ENCODE measurements around the gene AMER1.

DNA sequence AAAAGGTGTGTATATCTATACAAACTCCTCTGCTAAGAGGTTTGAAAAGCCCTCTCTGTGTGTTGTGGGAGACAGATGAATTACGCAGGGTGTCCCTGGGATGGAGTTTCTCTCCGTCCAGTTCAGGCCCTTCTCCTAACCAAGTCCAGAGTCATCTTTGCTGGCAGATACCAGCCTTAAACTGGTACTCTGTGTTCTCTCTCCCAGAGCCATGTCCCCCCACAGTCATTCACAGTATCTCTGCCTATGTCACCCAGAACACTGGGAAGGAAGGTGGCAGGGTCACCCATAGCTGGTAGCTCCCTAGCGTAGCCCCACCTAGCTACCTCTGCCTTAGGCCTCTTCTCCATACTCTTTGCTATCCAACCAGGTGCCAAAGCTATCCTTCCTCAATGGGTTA is 8.9 kb downstream of the AMER1 start:
- TF ChIP-seq, protein P1, sequence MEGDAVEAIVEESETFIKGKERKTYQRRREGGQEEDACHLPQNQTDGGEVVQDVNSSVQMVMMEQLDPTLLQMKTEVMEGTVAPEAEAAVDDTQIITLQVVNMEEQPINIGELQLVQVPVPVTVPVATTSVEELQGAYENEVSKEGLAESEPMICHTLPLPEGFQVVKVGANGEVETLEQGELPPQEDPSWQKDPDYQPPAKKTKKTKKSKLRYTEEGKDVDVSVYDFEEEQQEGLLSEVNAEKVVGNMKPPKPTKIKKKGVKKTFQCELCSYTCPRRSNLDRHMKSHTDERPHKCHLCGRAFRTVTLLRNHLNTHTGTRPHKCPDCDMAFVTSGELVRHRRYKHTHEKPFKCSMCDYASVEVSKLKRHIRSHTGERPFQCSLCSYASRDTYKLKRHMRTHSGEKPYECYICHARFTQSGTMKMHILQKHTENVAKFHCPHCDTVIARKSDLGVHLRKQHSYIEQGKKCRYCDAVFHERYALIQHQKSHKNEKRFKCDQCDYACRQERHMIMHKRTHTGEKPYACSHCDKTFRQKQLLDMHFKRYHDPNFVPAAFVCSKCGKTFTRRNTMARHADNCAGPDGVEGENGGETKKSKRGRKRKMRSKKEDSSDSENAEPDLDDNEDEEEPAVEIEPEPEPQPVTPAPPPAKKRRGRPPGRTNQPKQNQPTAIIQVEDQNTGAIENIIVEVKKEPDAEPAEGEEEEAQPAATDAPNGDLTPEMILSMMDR (IDR thresholded peaks at IDR 0.05): no peak
- TF ChIP-seq POLR2A (IDR thresholded peaks at IDR 0.05): no peak

All from Peyer's patch (tissue), 4 donors.